SK-N-SH (cell line): ENCODE data around the gene USP36. TPM values are rescaled to one million over a fixed set of nuclear protein-coding genes. Genes with fewer than 3 reads are reported as not detected.

Experiments
- CTCF ChIA-PET: fragments of 300-600, 350-600 bp; formaldehyde crosslinking; extraction: SDS; loops from one replicate; lab custom pipeline; 2021; lab: Yijun Ruan, JAX
- POLR2A ChIA-PET: fragments of 350-600 bp; sonication (Branson Sonifier 250); formaldehyde crosslinking; extraction: SDS; loops from one replicate; lab custom pipeline; 2020; ENCODE audit warnings: antibody characterized with exemption, inconsistent platforms; lab: Yijun Ruan, JAX
- DNase-seq: peaks from one replicate; pipeline ENCODE4 v3.0.0; 2012
- H2AFZ ChIP-seq: fragments of 200-600 bp; sonication (generic); 2 replicates; pipeline ENCODE4 v1.8.1; 2016; ENCODE audit warnings: antibody characterized with exemption, mild to moderate bottlenecking, low read depth
- H3F3A ChIP-seq: fragments of 200-600 bp; sonication (generic); replicated peaks from 2 replicates; pipeline ENCODE3; 2016; ENCODE audit warnings: antibody characterized with exemption, mild to moderate bottlenecking; ENCODE audit not compliant: insufficient read depth
- H3K27ac ChIP-seq, 2 experiments: fragments of 200-500 bp in 1 of 2; fragments of 200-600 bp in 1 of 2; sonication (Bioruptor generic) in 1 of 2; sonication (generic), shearing (Covaris generic) in 1 of 2; 2 replicates each; pipeline versions ENCODE4 v1.5.1 to v1.6.1; 2014 to 2016; ENCODE audit warnings: low read depth in 2 of 2, inconsistent platforms in 1 of 2, low read length in 1 of 2, mild to moderate bottlenecking in 1 of 2, mixed read lengths in 1 of 2
- H3K27me3 ChIP-seq: fragments of 200-600 bp; sonication (generic), shearing (Covaris generic); 2 replicates; pipeline ENCODE4 v1.6.1; 2016; ENCODE audit warnings: mixed run types; ENCODE audit not compliant: insufficient read depth
- H3K36me3 ChIP-seq, 2 experiments: fragments of 200-500 bp in 1 of 2; fragments of 200-600 bp in 1 of 2; sonication (Bioruptor generic) in 1 of 2; sonication (generic) in 1 of 2; replicated peaks in 1 of 2; 2 replicates each; pipeline versions ENCODE3 to v1.5.1; 2014 to 2016; ENCODE audit warnings: low read length in 1 of 2, mild to moderate bottlenecking in 1 of 2; ENCODE audit not compliant: insufficient read depth in 2 of 2, control insufficient read depth in 1 of 2
- H3K4me1 ChIP-seq, 2 experiments: fragments of 200-500 bp in 1 of 2; fragments of 200-600 bp in 1 of 2; sonication (Bioruptor generic) in 1 of 2; sonication (generic), shearing (Covaris generic) in 1 of 2; 2 replicates each; pipeline versions ENCODE4 v1.5.1 to v1.6.1; 2014 to 2016; ENCODE audit warnings: low read depth in 1 of 2, low read length in 1 of 2, mixed run types in 1 of 2; ENCODE audit not compliant: insufficient read depth in 2 of 2, control insufficient read depth in 1 of 2
- H3K4me2 ChIP-seq: fragments of 200-600 bp; sonication (generic), shearing (Covaris generic); 2 replicates; pipeline ENCODE4 v1.6.1; 2017; ENCODE audit warnings: mixed run types
- H3K4me3 ChIP-seq, 2 experiments: fragments of 200-500 bp in 1 of 2; fragments of 200-600 bp in 1 of 2; sonication (Bioruptor generic) in 1 of 2; sonication (generic), shearing (Covaris generic) in 1 of 2; 2 replicates each; pipeline versions ENCODE4 v1.5.1 to v1.8.1; 2014 to 2016; ENCODE audit warnings: low read depth in 2 of 2, inconsistent platforms in 1 of 2, low read length in 1 of 2, mild to moderate bottlenecking in 1 of 2, mixed read lengths in 1 of 2, moderate library complexity in 1 of 2
- H3K79me2 ChIP-seq: fragments of 200-600 bp; sonication (generic); 2 replicates; pipeline ENCODE4 v1.8.1; 2017; ENCODE audit warnings: mild to moderate bottlenecking; ENCODE audit not compliant: insufficient read depth
- H3K9ac ChIP-seq: fragments of 200-600 bp; sonication (generic); 2 replicates; pipeline ENCODE4 v1.6.1; 2017; ENCODE audit warnings: mixed run types
- H3K9me2 ChIP-seq: fragments of 200-600 bp; sonication (generic); 2 replicates; pipeline ENCODE4 v1.6.1; 2017; ENCODE audit warnings: mixed run types
- H3K9me3 ChIP-seq: fragments of 200-600 bp; sonication (generic); 2 replicates; pipeline ENCODE4 v1.6.1; 2017; ENCODE audit warnings: mixed run types, mild to moderate bottlenecking, moderate library complexity
- H4K20me1 ChIP-seq: fragments of 200-600 bp; sonication (generic); 2 replicates; pipeline ENCODE4 v1.6.1; 2017; ENCODE audit warnings: mild to moderate bottlenecking, mixed run types; ENCODE audit not compliant: insufficient read depth
- CHD2 ChIP-seq: fragments of 150-350 bp; IDR thresholded peaks from 2 replicates; pipeline ENCODE4 v1.6.1; 2018; ENCODE audit warnings: low read length; ENCODE audit not compliant: partially characterized antibody
- CTCF ChIP-seq: fragments of 200-600 bp; sonication (generic); IDR thresholded peaks from 2 replicates; pipeline ENCODE4 v1.6.1; 2017; ENCODE audit warnings: antibody characterized with exemption, mild to moderate bottlenecking, moderate library complexity
- ELF1 ChIP-seq: IDR thresholded peaks from 2 replicates; pipeline ENCODE4 v1.4.0; 2012
- FOSL2 ChIP-seq: IDR thresholded peaks from 2 replicates; pipeline ENCODE4 v1.4.0; 2012; ENCODE audit warnings: low read depth, mild to moderate bottlenecking, moderate library complexity, borderline replicate concordance
- FOXM1 ChIP-seq: IDR thresholded peaks from 2 replicates; pipeline ENCODE4 v1.4.0; 2012; ENCODE audit warnings: low read depth, mild to moderate bottlenecking
- JUND ChIP-seq: IDR thresholded peaks from 2 replicates; pipeline ENCODE4 v1.4.0; 2012
- MAX ChIP-seq: IDR thresholded peaks from 2 replicates; pipeline ENCODE4 v1.4.0; 2012; ENCODE audit warnings: low read depth
- NFIC ChIP-seq: IDR thresholded peaks from 2 replicates; pipeline ENCODE4 v1.4.0; 2012; ENCODE audit warnings: borderline replicate concordance
- RAD21 ChIP-seq: IDR thresholded peaks from 2 replicates; pipeline ENCODE4 v1.6.1; 2012; ENCODE audit warnings: mild to moderate bottlenecking, low read length
- RFX5 ChIP-seq: IDR thresholded peaks from 2 replicates; pipeline ENCODE4 v1.6.1; 2012; ENCODE audit warnings: mild to moderate bottlenecking, improper control_type of control experiment, low read length
- RXRA ChIP-seq: IDR thresholded peaks from 2 replicates; pipeline ENCODE4 v1.4.0; 2012; ENCODE audit warnings: low read depth, mild to moderate bottlenecking, borderline replicate concordance
- TCF12 ChIP-seq: IDR thresholded peaks from 2 replicates; pipeline ENCODE4 v1.4.0; 2012
- USF1 ChIP-seq: IDR thresholded peaks from 2 replicates; pipeline ENCODE4 v1.4.0; 2012; ENCODE audit warnings: low read depth, borderline replicate concordance
- USF2 ChIP-seq: fragments of 150-350 bp; IDR thresholded peaks from 2 replicates; pipeline ENCODE4 v1.6.1; 2017; ENCODE audit warnings: antibody characterized with exemption, low read length, low read depth, borderline replicate concordance
- YY1 ChIP-seq: IDR thresholded peaks from 2 replicates; pipeline ENCODE4 v1.4.0; 2012; ENCODE audit warnings: low read depth, mild to moderate bottlenecking
- ZBTB33 ChIP-seq: IDR thresholded peaks from 2 replicates; pipeline ENCODE4 v1.4.0; 2012; ENCODE audit warnings: low read depth, borderline replicate concordance
- WGBS: methylation state at CpG from one replicate; pipeline ENCODE4 v1.1.6; 2017; ENCODE audit warnings: low lambda C conversion rate; 5-methylcytosine and 5-hydroxymethylcytosine counted together
- polyA plus RNA-seq, 3 experiments: library from polyadenylated mRNA; depleted of rRNA; stranded (reverse); fragments of >200 nt; gene quantifications; 2 replicates each; pipeline ENCODE4 v1.2.3, GENCODE V29; 2012

USP36 gene
- polyA plus RNA-seq, 1 of the 3 experiments (the other 2 are of a cell fraction), result 34.6 TPM

DNA sequence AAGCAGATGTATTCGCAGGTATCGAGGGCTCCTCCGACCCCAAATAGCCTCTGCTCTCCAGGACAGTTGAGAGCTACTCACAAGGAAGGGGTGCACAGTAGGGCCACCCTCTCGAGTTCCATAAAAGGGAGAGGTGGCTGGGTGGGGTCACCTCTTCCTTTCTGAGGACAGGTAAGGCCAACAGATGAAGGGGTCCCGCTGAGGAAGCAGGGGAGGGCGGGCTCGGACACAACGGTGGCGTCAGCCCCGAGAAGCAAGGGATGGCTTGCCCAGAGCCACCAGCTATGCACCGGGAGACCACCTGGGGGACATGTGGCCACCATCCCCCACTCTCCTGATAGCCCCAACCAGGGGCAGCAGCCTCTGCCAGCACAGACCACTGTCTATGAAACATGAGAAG is 43.4 kb downstream of the USP36 start (continued):
- TF ChIP-seq ELF1 (no peak), RXRA (no peak), MAX (no peak), CTCF (no peak), RFX5 (no peak)

DNA sequence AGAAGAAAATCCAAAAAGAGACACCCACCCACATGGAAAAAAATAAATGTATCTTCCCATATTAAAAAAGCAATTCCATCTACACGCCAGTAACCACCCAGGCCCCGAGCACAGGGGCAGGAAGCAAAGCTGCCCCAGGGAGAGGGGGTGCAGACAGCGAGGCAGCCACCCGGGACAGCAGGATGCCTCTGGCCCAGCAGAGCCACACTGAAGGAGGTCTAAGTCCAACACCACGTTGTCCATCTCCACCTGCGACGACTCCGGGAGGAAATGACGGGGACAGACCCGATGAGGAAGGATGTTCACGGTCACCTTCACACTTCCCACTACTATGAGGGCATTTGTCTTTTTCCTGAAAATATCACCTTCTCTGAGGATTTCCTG is 44.1 kb downstream of the USP36 start:
- peaks cover 2 to 9% of the 10 kb centered on the region in 2 experiments; a peak in 2 of 4 replicates for H3K4me1 ChIP-seq
- peaks cover 14% of the 10 kb centered on the region; the same call in 1 of the 2 replicates for H3K79me2 ChIP-seq
- H3K4me3 ChIP-seq, result no peak overlapping the region
- no peaks in the 10 kb centered on the region for H3K9me3 ChIP-seq
- H2AFZ ChIP-seq, result no peak overlapping the region
- TF ChIP-seq RAD21 (no peak), YY1 (no peak), USF1 (no peak), NFIC (no peak), USF2 (no peak), RXRA (no peak), FOSL2 (no peak), TCF12 (no peak), FOXM1 (no peak), RFX5 (no peak), CHD2 (no peak), ZBTB33 (no peak), JUND (no peak)
- TF ChIP-seq, all 33 proteins: peak for 0
- Histone ChIP-seq H4K20me1 (peaks cover 13% of the 10 kb centered on the region), H3F3A (peaks cover 7% of the 10 kb centered on the region), H3K9me2 (no peaks in the 10 kb centered on the region), H3K27me3 (no peaks in the 10 kb centered on the region), H3K27ac (no peak overlapping the region), H3K36me3 (peaks cover 52 to 65% of the 10 kb centered on the region in 2 experiments), H3K4me2 (no peak overlapping the region), H3K9ac (no peak overlapping the region)
- 97% methylated on average over 11 of the region's 11 CpGs for WGBS
- CTCF ChIA-PET, result interaction anchor here (1.2 to 1.5 kb wide), 2 partner anchors 175 to 299 kb away, joined by 4 read pairs; no protein-coding TSS in a partner anchor
- POLR2A ChIA-PET, result interaction anchor here (0.7 kb wide), 1 partner anchor 79 kb away, joined by 3 read pairs; no protein-coding TSS in a partner anchor
- DNase-seq, result no peak
